ENCODE measurements around the gene PHEX.

PHEX gene

GRCh38 chrX:22088326-22088725, 56.2 kb downstream of the PHEX start:
- H3K4me1 ChIP-seq (ENCODE audit: low read length), result no peaks in the 10 kb centered on the region
- H3K36me3 ChIP-seq (replicated peaks; ENCODE audit: insufficient read depth, low read length), result no peaks in the 10 kb centered on the region
- no peak overlapping the region for H3K4me2 ChIP-seq (ENCODE audit: low read depth, low read length)
- no peak overlapping the region for H3K4me3 ChIP-seq (ENCODE audit: low read length)
- H4K20me1 ChIP-seq (ENCODE audit: insufficient read depth, low read length), result no peaks in the 10 kb centered on the region
- H3K9me2 ChIP-seq (replicated peaks; ENCODE audit: insufficient read depth, low read length), result no peaks in the 10 kb centered on the region
- no peaks in the 10 kb centered on the region for H3F3A ChIP-seq (ENCODE audit: insufficient read depth, low read length)
- no peaks in the 10 kb centered on the region for H3K79me2 ChIP-seq (ENCODE audit: low read length)
- H3K27me3 ChIP-seq (replicated peaks; ENCODE audit: insufficient read depth, low read length), result no peaks in the 10 kb centered on the region
- TF ChIP-seq EZH2 (optimal IDR thresholded peaks at IDR 0.05; ENCODE audit: low read depth, low read length) (no peak), CTCF (IDR thresholded peaks at IDR 0.05; ENCODE audit: low read length) (no peak), EZH2phosphoT487 (IDR thresholded peaks at IDR 0.05; ENCODE audit: low read length) (no peak)
- no peaks in the 10 kb centered on the region for H3K9me3 ChIP-seq (replicated peaks; ENCODE audit: insufficient read depth, low read length)
- H2AFZ ChIP-seq (ENCODE audit: low read length), result no peak overlapping the region
- H3K9ac ChIP-seq (ENCODE audit: low read length), result no peak overlapping the region
- no peak for DNase-seq
- no peak overlapping the region for H3K27ac ChIP-seq (ENCODE audit: low read length)

GRCh38 chrX:22090181-22090580, 58.1 kb downstream of the PHEX start:
- H3K9me3 ChIP-seq (replicated peaks; ENCODE audit: insufficient read depth, low read length), result no peaks in the 10 kb centered on the region
- H3F3A ChIP-seq (ENCODE audit: insufficient read depth, low read length), result no peaks in the 10 kb centered on the region
- no peak overlapping the region for H3K27ac ChIP-seq (ENCODE audit: low read length)
- H3K4me1 ChIP-seq (ENCODE audit: low read length), result no peaks in the 10 kb centered on the region
- H4K20me1 ChIP-seq (ENCODE audit: insufficient read depth, low read length), result no peaks in the 10 kb centered on the region
- no peaks in the 10 kb centered on the region for H3K27me3 ChIP-seq (replicated peaks; ENCODE audit: insufficient read depth, low read length)
- no peak overlapping the region for H3K9ac ChIP-seq (ENCODE audit: low read length)
- H3K4me3 ChIP-seq (ENCODE audit: low read length), result no peak overlapping the region
- no peaks in the 10 kb centered on the region for H3K9me2 ChIP-seq (replicated peaks; ENCODE audit: insufficient read depth, low read length)
- no peak for DNase-seq
- no peaks in the 10 kb centered on the region for H3K79me2 ChIP-seq (ENCODE audit: low read length)
- no peaks in the 10 kb centered on the region for H3K36me3 ChIP-seq (replicated peaks; ENCODE audit: insufficient read depth, low read length)
- H2AFZ ChIP-seq (ENCODE audit: low read length), result no peak overlapping the region
- H3K4me2 ChIP-seq (ENCODE audit: low read depth, low read length), result no peak overlapping the region
- no peak for TF ChIP-seq CTCF (IDR thresholded peaks at IDR 0.05; ENCODE audit: low read length)
- no peak for TF ChIP-seq EZH2phosphoT487 (IDR thresholded peaks at IDR 0.05; ENCODE audit: low read length)
- no peak for TF ChIP-seq EZH2 (optimal IDR thresholded peaks at IDR 0.05; ENCODE audit: low read depth, low read length)

DNA sequence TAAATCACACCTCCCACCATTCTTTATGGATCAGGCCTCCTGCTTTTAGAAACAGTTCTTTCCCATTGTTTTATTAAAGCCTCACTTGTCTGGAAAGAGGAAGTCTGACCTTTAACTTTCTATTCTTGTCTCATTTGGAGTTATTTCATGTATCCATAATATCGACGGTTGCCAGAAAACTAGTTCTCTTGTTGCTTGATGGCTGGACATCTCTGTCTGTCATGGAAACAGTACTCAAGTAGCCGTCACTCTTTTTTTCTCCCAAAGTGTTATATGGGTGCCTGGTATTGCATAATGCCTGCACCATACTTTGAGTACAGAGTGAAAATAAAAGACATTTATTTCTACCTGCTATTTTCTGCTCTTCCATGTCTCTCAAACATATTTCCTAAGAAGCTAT, 61.4 kb downstream of the PHEX start:
- H3K9ac ChIP-seq (ENCODE audit: low read length), result no peak overlapping the region
- H3K4me1 ChIP-seq (ENCODE audit: low read length), result no peaks in the 10 kb centered on the region
- no peaks in the 10 kb centered on the region for H3K9me2 ChIP-seq (replicated peaks; ENCODE audit: insufficient read depth, low read length)
- no peak overlapping the region for H3K27ac ChIP-seq (ENCODE audit: low read length)
- TF ChIP-seq CTCF (IDR thresholded peaks at IDR 0.05; ENCODE audit: low read length) (no peak), EZH2phosphoT487 (IDR thresholded peaks at IDR 0.05; ENCODE audit: low read length) (no peak), EZH2 (optimal IDR thresholded peaks at IDR 0.05; ENCODE audit: low read depth, low read length) (no peak)
- H3K27me3 ChIP-seq (replicated peaks; ENCODE audit: insufficient read depth, low read length), result no peaks in the 10 kb centered on the region
- no peak overlapping the region for H2AFZ ChIP-seq (ENCODE audit: low read length)
- no peaks in the 10 kb centered on the region for H3K79me2 ChIP-seq (ENCODE audit: low read length)
- DNase-seq, result no peak
- H3K9me3 ChIP-seq (replicated peaks; ENCODE audit: insufficient read depth, low read length), result no peaks in the 10 kb centered on the region
- no peak overlapping the region for H3K4me3 ChIP-seq (ENCODE audit: low read length)
- no peak overlapping the region for H3K4me2 ChIP-seq (ENCODE audit: low read depth, low read length)
- H3F3A ChIP-seq (ENCODE audit: insufficient read depth, low read length), result no peaks in the 10 kb centered on the region
- H4K20me1 ChIP-seq (ENCODE audit: insufficient read depth, low read length), result no peaks in the 10 kb centered on the region
- H3K36me3 ChIP-seq (replicated peaks; ENCODE audit: insufficient read depth, low read length), result no peaks in the 10 kb centered on the region

Data from MM.1S (cell line).